IPS DF 4.7 (cell line): ENCODE data around the gene MEGF6.
"Not testable (repeated sequence)": the region's sequence is repeated elsewhere in the genome, so short reads cannot be mapped to it uniquely, and the experiment has no call there.

Experiments
- DNase-seq: peaks from one replicate; pipeline ENCODE4 v3.0.0-alpha.2; 2013; ENCODE audit warnings: low spot score; ENCODE audit errors: extremely low read depth

Gene MEGF6

DNA sequence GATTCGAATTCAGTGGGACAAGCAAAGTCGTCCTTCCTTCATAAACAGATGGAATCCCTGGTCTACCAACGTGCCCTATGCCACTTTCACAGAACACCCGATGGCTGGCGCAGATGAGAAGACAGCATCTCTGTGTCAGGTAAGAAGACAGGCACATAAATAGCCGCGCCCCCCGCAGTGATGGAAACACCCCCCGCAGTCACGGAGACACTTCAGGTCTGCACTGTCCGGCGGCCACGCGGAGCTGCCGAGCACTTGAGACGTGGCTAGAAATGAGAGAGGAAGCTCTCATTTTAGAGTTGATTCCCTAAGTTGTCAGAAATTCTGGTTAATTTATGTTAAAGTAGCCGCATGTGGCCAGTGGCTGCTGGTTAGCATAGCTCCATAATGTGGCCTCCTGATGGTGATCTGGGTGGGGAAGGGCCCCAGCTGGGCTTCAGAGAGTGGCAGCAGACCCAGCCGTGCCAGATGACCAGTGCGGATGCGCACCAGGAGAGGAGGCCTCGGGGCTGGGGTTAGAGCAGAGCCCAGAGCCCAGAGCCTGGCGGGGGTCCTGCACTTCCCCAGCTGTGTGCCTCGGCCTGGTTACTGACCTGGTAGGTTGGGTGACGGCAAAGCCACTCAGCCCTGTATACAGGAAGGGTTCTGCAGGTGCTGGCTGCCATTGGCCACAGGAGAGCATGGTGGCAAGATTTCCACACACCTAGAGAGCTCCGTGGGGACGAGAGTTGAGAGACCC is 16.4 kb upstream of the MEGF6 start:
- DNase-seq = no peak

DNA sequence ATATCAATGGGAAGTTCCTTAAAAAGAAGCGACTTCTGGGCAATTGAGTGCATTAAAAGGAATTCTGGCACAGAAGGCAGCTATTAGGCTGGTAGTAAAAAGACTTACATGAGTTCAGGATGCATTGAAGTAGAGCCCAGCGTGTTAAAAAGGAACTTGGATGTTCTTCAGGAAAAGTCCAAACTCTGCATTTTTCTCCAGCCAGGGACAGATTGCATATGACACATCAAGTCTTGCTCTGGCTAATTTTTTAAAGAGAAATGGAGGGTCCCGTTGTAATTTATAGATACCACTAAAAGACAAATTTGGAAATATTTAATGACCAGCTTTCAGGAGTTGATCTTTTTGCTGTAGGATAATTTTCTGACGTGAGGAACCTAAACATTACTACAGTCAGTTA is 14.7 kb upstream of the MEGF6 start:
- no peak for DNase-seq

DNA sequence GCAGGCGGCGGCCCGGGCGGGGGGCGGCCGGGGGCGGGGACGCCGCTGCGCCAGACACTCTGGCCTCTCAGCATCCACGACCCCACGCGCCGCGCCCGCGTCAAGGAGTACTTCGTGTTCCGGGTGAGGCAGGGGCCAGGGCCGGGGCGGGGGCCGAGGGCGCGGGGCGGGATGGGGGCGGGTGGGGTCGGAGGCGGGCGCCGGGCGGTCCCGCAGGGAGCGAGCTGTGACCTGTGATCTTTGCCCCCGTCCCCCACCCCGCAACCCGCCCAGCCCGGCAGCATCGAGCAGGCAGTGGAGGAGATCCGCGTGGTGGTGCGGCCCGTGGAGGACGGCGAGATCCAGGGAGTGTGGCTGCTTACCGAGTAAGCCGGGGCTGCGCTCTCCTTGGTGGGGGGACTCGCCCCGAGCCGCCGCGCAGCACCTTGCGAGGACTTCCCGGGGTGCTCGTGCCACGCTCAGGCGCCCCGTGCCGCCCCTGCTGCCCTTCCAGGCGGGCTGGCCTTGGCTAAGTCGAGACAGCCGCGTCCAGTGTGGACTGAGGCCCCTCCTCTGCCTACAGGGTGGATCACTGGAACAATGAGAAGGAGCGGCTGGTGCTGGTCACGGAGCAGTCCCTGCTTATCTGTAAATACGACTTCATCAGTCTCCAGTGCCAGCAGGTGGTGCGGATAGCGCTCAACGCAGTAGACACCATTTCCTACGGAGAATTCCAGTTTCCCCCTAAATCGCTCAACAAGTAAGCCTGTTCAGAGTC is 14.0 kb upstream of the MEGF6 start:
- no peak for DNase-seq

DNA sequence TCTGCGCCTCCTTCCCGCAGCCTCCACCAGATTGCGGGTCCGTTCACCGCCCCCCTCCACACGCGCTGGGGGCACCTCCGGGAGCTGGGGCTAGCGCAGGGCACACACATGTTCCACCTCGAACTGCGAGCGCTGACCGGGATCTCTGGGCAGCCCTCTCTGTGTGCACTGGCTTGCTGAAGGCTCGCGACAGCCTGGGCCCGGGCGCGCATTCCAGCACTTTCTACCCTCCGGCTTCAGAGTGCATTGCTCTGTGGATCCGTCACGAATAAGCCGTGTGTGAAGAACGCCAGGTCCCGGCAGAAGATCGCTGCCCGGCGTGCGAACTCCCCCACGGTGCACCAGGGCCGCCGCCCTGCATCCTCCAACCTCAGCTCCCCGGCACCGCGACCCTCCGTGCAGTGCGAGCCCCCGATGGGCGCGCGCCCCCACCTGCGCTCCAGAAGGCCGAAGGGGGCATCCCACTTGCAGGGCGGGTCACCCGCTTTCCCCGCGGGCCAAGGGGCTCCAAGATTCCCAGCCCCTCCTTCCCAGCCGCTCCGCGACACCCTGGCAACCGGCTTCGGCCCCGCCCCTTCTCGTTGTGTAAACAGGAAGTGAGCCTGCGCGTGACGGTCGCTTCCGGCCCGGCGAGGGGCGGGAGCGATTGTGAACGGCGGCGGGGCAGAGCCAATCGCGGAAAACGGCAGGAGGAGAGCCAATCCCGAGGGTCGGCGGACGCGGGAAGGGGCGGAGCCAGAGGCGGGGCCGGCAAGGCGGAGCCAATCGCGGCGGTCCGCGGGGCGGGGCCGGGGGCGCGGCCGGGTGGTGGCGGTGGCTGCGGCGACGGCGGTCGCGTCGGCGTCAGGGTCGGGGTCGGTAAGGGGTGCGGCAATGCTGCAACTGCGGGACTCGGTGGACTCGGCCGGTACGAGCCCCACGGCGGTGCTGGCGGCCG is 13.2 kb upstream of the MEGF6 start, which contains the start of gene TPRG1L:
TPRG1L (plus strand) TSS at position 816 of the 937 bp plus-strand sequence; CDS start at position 874, 58 bp downstream.
- no peak for DNase-seq

DNA sequence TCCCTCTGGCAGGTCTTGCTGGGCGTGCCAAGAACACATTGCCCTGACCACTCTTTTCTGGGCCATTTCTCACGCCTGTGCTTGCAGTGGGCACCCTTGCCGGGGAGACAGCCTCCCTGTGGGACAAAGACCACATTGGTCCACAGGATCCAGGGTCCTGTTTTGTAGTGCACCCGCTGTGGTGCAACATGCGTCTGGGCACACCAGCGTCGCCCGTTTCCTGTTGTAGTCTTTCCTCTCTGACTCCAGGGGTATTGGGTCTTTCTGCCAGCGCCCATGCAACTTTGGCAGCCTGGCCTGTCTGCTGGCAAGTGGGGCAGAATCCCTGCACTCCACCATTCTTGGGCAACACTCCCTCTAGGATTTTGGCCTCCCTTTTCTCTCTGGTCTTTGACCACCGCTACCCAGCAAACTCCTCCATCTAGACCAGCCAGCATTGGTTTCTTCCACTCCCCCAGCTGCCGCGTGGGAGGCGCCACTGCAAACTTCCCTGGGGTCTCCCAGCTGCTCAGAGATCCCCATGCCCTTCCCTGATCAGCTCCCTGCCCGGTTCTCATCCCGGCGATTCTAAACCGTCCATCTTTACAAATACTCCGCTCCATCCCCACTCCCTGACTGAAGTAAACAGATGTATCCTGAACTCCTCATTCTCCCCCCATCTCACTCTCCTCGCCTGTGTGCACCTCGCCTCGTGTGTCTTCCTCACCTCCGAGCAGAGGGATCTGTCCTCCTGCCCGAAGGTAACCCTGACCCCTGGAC is 12.3 kb upstream of the MEGF6 start:
- no peak for DNase-seq

- not testable (repeated sequence) for DNase-seq
Observed at GRCh38 chr1:3622102-3622501, 10.8 kb upstream of the MEGF6 start.

DNA sequence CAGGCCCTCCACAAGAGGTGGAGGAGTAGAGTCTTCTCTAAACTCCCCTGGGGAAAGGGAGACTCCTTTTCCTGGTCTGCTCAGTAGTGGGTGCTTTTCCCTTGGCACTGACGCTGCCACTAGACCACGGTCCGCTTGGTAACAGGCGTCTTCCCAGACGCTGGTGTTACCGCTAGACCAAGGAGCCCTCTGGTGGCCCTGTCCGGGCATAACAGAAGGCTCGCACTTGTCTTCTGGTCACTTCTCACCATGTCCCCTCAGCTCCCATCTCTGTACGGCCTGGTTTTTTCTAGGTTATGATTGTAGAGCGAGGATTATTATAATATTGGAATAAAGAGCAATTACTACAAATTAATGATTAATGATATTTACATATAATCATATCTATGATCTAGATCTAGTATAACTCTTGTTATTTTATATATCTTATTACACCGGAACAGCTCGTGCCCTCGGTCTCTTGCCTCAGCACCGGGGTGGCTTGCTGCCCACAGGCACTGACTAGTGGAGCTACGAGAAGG is 9.9 kb upstream of the MEGF6 start:
- DNase-seq = not testable (repeated sequence)

DNA sequence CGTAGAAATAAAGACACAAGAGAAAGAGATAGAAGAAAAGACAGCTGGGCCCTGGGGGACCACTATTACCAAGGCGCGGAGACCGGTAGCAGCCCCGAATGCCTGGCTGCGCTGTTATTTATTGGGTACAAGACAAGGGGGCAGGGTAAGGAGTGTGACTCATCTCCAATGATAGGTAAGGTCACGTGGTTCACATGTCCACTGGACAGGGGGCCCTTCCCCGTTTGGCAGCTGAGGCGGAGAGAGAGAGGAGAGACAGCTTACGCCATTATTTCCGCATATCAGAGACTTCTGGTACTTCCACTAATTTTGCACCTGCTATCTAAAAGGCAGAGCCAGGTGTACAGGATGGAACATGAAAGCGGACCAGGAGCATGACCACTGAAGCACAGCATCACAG is 9.4 kb upstream of the MEGF6 start:
- no peak for DNase-seq

- peak; percentile 71 for DNase-seq
Observed at GRCh38 chr1:3618881-3619671, 7.8 kb upstream of the MEGF6 start.

- DNase-seq = no peak
Observed at GRCh38 chr1:3618531-3618880, 7.2 kb upstream of the MEGF6 start.

DNA sequence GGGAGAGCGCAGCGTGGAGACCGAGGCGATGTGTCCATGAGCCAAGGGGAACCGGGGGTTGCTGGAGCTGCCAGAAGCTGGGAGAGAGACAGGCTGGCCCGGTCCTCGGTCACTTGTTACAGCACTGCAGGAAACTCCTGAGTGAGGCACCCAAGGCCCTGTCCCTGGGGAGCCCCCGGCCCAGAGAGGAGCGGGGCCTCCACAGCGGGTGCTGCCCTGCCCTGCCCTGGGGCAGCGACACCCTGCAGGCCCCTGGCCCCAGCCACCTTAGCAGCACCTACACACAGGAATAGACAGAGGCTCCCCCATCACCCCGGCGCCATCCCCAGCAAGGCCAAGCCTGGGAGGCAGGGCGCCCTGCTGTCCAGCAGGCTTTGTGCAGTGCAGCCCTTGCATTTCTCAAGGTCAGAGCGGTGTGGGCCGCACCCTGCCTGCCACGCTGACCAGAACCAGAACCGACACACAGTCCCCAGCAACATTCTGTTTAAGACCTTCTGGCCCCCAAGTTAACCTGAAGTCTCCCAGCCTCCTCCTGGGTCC is 6.6 kb upstream of the MEGF6 start:
- DNase-seq = no peak

DNA sequence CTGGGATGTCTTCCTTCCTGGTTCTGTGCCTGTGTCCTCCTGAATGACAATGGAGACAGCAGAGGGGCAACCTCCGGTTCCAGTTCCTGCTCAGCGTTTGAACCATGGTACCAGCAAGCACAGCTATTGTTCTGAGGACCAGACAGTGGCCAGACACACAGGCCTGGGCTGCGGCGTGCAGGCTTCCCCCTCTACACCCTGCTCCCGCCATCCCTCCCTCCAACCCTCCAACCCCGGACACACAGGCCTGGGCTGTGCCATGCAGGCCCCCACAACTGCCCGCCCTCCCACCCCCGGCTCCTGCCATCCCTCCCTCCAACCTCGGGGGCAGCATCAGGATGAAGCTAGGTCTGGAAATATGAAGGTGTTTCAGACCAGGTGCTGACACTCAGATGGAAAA is 5.6 kb upstream of the MEGF6 start:
- no peak for DNase-seq

- DNase-seq = no peak
Observed at GRCh38 chr1:3614755-3615742, 3.7 kb upstream of the MEGF6 start.

- no peak for DNase-seq
Observed at GRCh38 chr1:3612123-3612522, 815 bp upstream of the MEGF6 start.

GRCh38 chr1:3610527-3611169 is 660 bp downstream of the MEGF6 start:
- DNase-seq = no peak

DNA sequence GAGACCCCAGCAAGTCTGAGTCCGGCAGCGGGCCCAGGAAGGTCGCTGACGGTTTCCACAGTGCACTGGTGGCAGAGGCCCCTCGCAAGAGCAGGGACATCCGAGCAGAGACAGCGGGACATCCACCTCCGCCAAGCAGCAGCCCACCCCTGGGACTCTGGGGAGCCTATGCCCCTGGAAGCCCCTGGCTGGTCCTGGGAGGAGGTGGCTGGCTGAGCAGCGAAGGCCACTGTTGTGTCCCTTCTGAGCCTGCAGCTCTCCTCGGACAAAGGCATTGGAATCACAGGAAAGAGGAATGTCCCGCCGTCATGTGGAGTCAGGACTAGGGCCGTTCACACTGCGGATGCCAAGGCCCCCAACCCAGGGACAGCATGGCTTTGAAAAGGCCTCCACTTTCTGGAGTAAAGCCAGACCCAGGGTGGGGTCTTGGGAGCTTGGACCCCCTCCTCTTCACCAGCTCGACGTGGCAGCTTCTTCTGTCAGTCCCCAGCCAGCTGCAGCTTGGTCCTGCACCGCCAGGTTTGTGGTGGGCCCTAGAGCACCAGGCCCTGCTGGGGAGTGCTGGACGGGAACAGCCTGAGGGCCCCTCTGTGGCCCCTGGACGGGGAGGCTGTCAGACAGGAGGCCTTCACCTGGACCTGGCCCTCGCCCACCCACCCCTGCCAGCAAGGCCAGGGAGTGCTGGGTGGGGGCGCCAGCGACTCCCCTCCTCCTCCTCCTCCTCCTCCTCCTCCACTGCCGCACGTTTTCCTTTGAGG is 1.4 kb downstream of the MEGF6 start:
- no peak for DNase-seq

DNA sequence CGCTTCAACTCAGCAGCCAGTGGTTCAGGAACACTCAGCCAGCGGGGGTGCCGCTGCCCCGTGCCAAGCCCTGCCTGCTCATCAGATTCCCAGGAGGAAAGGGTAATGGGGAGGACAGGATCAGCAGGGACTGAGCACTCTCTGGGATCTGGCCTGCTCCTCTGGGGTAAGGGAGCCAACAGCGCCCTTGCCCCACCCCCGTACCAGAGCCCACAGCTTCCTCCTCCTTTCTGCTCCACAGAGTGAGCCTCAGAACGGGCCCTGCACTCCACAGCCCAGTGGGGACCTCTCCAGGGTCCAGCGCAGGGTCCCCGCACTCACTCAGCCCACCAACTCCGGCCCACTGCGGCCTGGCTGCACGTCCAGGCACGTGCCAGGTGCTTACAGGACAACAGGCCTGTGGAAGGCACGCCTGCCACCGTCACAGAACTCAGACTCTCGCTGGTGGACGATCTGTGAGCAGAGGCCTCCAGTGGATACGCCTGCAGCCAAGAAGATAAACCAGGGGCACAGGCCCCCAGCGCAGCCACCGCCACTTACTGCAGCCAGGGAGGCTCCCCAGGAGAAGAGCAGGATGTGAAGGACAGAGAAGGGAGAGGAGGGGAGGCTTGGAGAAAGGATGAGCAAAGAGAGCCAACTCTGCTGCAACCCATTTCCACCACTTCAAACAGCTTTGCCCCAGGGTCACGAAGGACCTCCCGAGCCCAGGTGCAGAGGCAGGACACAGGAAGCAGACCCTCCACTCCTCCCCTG is 2.1 kb downstream of the MEGF6 start:
- DNase-seq = no peak
